Skin of body (tissue), 2 donors: ENCODE results near the gene FKBP2. TPM values are rescaled to one million over a fixed set of nuclear protein-coding genes. Genes with fewer than 3 reads are reported as not detected.

Experiments
- DNase-seq: peaks from one replicate; lab custom pipeline; 2025; lab: John Stamatoyannopoulos, UW
- total RNA-seq: library from RNA; depleted of rRNA; stranded (reverse); fragments of >200 nt; gene quantifications from one replicate; pipeline ENCODE4 v1.2.3, GENCODE V29; 2014

The FKBP2 gene
- total RNA-seq, 1 donor from 2014 or later = 39.4 TPM

DNA sequence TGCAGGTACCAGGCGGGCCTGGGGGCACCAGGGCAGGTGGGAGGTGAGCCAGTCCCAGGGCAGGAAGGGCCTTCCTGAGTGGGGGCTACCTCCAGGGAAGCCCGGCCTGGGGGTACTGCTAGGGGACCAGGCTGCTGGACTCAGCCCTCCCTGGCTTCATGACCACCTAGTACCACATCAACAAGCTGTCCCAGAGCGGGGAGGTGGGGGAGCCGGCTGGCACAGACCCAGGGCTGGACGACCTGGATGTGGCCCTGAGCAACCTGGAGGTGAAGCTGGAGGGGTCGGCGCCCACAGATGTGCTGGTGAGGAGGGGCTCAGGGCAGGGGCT lies 21.6 kb upstream of the FKBP2 start:
- no peak for DNase-seq

DNA sequence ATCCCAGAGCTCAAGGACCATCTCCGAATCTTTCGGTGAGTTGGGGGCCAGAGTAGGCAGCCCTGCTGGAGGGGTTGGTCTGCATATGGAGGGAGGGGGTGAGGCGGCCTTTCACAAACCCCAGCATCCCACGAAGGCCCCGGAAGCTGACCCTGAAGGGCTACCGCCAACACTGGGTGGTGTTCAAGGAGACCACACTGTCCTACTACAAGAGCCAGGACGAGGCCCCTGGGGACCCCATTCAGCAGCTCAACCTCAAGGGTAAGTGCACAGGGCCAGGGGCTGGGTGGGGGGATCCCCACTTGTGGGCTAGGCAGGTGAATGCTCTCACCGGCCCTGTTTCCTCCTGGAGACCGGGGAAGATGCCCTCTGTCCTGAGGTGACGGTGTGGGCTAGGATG lies 21.1 kb upstream of the FKBP2 start:
- no peak for DNase-seq

DNA sequence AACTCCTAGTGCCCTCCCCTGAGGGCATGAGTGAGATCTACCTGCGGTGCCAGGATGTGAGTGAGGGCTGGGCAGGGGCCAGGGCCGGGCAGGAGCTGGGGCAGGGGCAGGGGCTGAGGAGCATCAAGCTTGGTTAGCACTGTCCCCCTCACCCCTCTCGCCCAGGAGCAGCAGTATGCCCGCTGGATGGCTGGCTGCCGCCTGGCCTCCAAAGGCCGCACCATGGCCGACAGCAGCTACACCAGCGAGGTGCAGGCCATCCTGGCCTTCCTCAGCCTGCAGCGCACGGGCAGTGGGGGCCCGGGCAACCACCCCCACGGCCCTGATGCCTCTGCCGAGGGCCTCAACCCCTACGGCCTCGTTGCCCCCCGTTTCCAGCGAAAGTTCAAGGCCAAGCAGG lies 20.6 kb upstream of the FKBP2 start:
- DNase-seq = no peak

DNA sequence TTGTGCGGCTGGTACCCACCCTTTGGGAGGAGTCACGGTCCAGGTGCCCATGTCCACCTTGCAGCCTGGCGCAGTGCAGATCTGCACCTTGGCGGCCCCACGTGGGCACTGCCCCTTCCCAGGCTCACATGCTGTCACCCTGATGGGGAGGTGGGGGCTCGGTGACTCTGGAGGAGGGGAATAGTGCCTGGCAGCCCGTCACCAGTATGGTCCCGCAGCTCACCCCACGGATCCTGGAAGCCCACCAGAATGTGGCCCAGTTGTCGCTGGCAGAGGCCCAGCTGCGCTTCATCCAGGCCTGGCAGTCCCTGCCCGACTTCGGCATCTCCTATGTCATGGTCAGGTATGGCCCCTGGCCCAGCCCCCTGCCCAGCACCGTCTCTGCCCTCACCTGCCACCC lies 20.1 kb upstream of the FKBP2 start:
- no peak for DNase-seq

DNA sequence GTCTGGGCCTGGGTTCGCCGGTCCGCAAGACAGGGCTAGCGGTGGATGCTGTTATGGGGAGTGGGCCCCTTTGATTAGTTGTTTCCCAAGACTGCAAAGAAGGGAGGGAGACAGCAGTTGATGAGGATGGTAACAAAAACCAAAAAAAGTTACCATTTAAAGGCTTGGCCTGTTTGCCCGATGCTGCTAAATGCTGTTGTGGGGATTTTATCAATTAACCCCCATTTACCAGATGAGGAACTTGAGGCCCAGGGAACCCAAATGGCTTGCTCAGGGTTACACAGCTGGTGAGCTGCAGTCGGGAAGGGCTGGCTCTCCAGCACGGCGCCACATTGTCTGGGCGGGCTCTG lies 18.3 kb upstream of the FKBP2 start:
- DNase-seq = no peak

DNA sequence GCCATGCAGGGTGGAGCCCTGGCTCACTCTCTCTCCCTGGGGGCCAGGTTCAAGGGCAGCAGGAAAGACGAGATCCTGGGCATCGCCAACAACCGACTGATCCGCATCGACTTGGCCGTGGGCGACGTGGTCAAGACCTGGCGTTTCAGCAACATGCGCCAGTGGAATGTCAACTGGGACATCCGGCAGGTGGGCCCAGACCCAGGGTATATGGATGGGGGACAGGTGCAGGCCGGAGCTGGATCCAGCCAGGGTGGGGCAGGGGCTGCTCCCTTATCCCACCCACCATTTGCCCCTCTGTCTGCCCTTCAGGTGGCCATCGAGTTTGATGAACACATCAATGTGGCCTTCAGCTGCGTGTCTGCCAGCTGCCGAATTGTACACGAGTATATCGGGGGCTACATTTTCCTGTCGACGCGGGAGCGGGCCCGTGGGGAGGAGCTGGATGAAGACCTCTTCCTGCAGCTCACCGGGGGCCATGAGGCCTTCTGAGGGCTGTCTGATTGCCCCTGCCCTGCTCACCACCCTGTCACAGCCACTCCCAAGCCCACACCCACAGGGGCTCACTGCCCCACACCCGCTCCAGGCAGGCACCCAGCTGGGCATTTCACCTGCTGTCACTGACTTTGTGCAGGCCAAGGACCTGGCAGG lies 17.8 kb upstream of the FKBP2 start:
- no peak for DNase-seq

DNA sequence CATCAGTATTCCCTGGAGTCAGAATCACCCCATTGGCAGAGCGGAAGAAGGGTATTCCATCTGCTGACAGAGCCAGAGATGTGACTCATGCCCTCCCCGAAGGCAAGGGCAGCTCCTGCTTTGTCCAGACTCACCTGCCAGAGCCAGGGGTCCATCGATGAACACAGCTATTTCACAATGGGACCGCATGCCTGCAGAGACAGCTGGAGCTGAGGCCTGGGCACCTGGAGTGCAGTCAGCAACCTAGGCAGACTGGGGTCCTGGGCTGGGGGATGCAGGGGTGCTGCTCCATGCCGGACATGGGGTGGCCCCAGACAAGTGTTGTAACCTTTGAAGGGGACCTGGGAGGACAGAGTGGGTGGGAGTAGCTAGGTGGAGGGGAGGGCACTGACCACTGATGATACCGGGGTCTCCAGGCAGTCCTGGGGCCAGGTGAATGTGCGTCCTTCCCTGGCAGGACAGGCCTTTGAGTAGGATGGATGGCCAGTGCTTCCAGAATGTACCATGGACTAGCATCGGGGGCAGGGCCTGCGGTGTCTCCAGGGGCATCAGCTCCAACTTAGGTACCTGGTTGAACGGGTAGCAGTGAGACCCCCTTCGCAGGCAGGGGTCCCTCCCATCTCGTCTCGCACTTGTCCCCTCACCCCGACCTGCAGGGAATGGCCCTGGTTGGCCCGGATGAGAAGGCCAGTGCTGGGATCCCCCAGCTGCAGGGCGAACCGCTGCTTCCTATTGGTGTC lies 16.6 kb upstream of the FKBP2 start:
- no peak for DNase-seq

DNA sequence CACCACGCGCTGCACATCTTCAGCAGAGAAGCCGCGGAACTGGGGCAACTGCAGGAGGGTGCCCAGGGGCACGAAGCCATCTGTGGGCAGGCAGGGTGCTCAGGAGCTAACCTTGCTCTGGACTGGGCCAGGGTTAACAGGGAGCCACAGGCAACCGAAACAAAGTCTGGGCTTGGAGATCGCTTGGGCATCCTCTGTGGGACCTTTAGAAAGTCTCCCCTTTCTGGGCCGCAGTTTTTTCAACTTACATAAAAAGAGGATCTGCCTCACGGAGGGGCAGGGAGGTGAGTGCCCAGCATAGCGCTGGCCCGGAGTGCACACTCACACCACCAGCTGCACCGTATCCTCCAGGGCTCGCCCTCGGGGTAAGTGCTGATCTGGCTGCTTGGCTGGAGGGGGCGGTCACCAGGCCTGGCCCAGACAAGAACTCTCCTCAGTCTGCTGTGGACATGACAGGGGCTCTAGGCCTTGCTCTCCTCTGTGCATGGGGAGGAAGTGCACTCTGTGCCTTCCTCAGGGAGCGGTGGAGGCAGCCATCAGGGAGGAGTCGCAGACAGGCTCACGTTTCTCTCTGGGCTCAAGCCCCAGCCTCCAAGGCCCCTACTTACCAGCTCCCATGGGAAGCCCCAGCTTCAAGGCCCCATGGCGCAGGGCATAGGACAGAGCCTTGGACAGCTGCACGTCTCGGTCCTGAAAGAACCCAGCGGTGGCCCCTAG lies 15.8 kb upstream of the FKBP2 start:
- no peak for DNase-seq

DNA sequence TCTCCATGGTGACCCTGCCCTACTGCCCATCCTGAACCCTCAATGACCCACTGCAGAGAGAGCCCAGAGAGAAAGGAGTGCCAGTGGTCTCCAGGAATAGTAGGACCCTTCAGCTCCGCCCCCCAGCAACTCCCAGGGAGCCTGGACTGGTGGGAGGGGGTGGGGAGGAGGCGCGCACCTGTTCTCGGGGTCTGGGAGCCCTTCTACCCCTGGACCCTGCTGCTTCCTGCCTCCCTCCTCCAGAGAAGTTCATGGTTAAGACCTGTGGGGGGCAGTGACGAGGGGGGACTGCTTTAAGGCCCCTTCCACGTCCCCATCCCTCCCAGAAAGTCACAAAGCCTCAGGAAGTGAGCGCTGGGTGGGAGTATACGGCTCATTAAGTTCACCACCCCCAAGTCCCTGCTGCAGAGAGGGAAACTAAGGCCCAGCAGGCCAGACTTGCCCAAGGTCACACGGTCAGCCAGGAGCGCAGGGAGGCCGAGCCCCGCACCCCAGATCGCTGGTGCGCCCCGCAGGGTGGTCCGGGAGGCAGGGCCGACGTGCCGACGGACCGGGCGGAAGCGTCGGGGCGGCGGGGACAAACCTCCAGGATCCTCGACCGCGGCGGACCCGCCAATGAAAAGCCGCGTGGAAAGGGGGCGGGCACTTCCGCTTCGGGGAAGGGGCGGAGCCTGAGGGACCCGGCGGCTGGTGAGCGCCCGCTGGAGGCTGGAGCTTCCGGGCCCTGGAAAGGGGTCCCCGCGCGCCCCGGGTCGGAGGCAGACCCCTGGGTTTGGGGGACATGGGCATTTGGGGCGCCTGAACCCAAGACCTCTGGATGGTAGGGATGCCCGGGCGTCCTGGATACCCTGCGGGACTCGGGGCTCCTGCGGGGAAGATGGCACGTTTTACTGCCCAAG lies 15.0 kb upstream of the FKBP2 start, which contains the start of the genes NUDT22 and TRPT1:
NUDT22 (plus strand) TSS at position 667 of the 899 bp plus-strand sequence. CDS start 379 bp downstream, outside the sequence.
TRPT1 (minus strand) TSS at position 579 of the 899 bp plus-strand sequence; CDS start at position 253, 326 bp downstream.
- peak; percentile 69 for DNase-seq

DNA sequence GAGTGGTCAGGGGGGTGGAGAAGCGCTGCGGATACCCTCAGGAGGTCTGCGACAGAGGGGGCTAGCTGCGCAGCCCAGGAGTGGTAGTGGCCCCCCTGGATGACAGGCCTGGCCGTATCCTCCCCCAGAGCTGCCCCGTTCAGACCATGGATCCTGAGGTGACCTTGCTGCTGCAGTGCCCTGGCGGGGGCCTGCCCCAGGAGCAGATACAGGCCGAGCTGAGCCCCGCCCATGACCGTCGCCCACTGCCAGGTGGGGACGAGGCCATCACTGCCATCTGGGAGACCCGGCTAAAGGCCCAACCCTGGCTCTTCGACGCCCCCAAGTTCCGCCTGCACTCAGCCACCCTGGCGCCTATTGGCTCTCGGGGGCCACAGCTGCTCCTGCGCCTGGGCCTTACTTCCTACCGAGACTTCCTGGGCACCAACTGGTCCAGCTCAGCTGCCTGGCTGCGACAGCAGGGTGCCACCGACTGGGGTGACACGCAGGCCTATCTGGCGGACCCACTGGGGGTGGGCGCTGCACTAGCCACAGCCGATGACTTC lies 14.3 kb upstream of the FKBP2 start:
- no peak for DNase-seq

DNA sequence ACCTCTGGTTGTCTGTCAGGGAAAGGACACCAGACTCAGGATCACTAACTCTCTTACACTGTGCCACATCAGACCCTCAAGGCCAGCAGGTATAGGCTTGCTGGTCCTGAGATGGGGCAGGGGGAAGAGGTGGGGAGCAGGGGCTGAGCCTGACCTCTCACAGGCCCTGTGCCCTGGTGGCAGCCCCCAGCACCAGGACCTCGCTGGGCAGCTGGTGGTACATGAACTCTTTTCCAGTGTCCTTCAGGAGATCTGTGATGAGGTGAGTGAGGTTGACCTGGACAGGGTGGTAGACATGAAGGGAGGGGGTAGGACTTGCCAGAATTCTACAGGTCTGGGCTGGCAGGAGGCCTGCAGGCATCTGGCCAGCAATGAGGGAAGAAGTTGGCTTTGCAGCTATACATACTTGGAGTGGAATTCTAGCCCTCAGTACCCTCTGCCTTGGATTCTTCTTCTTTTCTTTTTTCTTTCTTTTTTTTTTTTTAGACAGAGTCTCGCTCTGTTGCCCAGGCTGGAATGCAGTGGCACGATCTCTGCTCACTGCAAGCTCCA lies 13.4 kb upstream of the FKBP2 start:
- no peak for DNase-seq

DNA sequence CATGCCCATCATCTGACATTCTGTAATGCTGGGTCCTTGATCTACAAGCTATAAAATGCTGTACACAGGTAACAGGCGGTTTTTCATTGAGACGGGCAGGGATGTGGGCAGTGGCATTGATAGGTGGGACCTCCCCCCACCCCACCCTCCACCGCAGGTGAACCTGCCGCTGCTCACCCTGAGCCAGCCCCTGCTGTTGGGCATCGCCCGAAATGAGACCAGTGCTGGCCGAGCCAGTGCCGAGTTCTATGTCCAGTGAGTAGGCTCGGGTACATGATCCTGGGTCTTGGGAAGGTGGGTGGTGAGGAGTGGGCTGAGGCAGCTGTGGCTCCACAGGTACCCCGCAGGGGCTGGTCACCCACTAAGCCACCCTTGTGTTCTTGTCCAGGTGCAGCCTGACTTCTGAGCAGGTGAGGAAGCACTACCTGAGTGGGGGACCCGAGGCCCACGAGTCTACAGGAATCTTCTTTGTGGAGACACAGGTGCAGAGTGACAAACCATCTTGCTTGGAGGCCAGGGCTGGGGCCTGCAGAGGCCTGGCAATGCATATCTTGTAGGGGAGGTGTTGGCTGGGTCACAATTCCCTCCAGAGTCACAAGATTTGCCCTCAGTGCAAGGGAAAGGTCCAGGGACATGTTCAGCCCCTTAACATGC lies 11.7 kb upstream of the FKBP2 start:
- DNase-seq = no peak

DNA sequence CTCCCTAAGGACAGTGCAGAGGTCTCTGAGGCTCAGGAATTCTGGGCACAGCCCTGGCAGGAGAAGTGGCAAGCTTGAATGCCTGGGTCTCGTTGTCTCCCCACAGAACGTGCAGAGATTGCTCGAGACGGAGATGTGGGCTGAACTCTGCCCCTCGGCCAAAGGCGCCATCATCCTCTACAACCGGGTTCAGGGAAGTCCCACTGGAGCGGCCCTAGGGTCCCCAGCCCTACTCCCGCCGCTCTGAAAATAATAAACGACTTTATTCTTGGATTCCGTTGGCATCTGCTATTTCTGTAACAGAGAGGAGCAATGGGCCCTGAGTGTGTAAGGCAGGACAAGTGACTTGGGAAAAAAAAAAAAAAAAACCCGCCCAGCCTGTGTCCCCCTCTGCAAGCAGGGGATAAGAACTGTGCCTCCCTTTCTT lies 11.1 kb upstream of the FKBP2 start:
- DNase-seq = no peak

DNA sequence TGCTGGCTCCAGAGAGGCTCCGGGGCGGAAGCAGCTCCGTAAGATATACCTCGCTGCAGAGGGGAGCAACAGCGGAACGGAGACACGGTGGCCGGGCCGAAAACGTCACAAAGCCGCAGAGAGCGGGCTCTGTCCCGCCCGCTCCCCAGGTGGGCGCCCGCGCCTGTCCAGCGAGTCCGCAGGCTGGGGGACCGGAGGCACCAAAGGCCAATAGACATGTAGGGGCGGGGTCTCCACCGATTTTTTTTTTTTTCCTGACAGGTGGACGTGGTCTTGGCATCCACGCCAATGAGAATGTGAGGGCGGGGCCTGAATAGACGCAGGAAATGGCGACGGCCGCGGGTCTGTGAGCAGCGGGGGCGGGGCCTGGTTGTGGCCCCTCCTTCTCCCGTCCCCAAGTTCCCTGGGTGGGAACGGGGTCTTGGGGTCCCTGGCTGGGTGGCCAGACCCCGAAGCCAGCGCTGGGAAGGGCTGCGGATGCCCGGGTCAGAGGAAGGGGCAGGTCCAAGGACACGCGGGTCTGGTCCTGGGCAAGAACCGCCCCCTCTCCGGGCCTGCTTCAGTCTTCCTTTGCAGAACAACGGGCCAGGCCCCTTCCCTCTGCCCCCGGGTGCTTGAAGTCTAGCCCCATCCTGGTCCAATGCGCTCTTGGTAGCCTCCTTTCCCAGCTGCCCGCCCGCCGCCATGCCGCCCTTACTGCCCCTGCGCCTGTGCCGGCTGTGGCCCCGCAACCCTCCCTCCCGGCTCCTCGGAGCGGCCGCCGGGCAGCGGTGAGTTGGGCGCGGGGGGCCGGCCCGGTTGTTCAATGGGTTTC lies 10.5 kb upstream of the FKBP2 start, which contains the start of gene DNAJC4:
DNAJC4 (plus strand) TSS at position 378 of the 814 bp plus-strand sequence; CDS start at position 685, 307 bp downstream.
- DNase-seq = peak; percentile 56

DNA sequence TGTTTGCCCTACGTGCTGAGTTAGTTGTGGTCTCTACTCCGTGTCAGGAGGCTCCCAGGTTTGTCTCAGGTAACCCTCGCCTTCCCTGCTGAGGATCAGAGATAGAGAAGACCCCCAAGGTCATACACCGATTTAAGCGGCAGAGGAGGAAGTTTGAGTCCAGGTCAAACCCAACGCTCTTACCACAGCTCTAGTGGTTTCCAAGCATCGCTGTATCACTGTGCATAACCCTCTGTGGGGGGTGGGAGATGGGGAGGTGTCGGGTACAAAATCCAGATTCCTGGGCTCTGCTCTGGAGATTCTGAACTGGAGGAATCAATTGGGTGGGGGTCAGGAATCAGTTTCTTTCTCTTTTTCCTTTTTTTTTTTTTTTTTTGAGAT lies 9.9 kb upstream of the FKBP2 start:
- DNase-seq = no peak

DNA sequence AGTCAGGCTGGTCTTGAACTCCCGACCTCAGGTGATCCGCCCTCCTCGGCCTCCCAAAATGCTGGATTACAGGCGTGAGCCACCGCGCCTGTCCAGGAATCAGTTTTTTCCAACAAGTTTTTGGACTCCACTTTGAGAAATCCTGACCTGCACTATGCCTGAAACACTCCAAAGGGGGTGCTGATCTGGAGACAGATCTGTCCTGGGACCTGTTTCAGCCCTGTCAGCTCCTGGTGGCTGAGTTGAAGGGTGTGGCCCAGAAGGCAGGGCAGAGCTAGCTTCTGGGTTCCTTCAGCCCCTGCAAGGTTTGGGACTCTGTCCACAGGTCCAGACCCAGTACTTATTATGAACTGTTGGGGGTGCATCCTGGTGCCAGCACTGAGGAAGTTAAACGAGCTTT lies 9.3 kb upstream of the FKBP2 start:
- DNase-seq = no peak

DNA sequence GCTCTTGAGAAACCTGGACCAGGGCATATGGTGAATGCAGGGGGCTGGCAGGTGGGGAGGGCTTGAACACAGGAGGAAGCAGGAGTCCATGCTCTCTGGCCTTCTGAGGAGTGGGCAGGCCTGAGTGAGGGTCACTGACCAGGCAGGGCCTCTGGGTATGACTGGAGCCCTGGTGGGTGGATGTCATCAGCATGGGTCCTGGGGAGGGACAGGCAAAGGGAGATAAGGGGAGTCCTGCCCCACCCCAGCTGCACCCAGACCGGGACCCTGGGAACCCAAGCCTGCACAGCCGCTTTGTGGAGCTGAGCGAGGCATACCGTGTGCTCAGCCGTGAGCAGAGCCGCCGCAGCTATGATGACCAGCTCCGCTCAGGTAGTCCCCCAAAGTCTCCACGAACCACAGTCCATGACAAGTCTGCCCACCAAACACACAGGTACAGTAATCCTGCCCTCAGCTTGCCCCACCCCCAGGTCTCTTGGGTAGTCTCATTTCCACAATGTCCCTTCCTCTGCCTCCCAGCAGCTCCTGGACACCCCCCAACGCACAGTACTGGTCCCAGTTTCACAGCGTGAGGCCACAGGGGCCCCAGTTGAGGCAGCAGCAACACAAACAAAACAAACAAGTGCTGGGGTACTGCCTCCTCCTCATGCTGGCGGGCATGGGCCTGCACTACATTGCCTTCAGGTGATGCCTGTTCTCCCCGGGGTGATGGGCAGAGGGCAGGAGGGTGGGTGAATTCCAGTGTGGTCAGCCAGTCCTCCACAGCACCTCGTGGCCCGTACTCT lies 8.5 kb upstream of the FKBP2 start:
- DNase-seq = no peak

DNA sequence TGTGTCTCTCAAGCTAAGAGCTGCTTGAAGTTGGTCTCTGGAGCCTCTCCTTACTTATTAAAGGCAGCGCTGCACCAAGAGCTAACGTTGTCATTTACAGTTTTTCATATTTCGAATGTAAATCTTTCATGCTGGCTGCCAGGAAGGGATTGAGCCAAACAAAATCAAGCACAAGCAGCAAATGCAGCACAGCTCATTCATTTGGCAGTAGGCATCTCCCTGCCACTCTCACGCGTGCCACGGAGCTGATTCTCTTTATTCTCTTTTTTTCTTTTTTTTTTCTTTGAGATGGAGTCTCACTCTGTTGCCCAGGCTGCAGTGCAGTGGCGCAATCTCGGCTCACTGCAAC lies 8.0 kb upstream of the FKBP2 start:
- no peak for DNase-seq
